ENCODE measurements around the gene MAP2K5.

DNA sequence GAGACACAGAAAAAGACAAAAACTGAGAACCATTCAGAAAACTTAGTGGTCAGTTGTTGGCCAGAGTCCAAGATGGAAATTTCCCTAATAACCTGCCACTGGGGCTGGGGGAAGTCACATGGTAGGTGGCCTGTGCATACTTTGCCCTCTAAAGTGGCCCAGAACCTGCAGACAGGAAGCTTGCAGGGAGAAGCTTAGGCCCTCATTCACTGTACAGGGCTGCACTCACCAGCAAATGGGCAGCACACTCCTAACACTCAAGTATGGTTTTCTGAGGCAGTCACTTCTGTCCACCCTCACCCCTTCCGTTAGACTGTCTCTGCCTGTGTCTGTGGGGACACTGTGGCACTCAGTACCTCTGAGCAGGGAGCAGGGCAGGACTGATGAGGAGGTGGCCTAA is 311.9 kb downstream of the MAP2K5 start:
- TF ChIP-seq, protein P1, sequence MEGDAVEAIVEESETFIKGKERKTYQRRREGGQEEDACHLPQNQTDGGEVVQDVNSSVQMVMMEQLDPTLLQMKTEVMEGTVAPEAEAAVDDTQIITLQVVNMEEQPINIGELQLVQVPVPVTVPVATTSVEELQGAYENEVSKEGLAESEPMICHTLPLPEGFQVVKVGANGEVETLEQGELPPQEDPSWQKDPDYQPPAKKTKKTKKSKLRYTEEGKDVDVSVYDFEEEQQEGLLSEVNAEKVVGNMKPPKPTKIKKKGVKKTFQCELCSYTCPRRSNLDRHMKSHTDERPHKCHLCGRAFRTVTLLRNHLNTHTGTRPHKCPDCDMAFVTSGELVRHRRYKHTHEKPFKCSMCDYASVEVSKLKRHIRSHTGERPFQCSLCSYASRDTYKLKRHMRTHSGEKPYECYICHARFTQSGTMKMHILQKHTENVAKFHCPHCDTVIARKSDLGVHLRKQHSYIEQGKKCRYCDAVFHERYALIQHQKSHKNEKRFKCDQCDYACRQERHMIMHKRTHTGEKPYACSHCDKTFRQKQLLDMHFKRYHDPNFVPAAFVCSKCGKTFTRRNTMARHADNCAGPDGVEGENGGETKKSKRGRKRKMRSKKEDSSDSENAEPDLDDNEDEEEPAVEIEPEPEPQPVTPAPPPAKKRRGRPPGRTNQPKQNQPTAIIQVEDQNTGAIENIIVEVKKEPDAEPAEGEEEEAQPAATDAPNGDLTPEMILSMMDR (IDR thresholded peaks at IDR 0.05 in 2 of 3, conservative IDR thresholded peaks at IDR 0.05 in 1 of 3; ENCODE audit: insufficient read depth in 2 of 3, low read depth in 1 of 3, low read length in 3 of 3) = no peak
- TF ChIP-seq POLR2AphosphoS5 (IDR thresholded peaks at IDR 0.05; ENCODE audit: control insufficient read depth, insufficient read depth, low read depth, low read length) = no peak
- no peak for TF ChIP-seq SMAD3 (CRISPR knock-in tag; conservative IDR thresholded peaks at IDR 0.05)
- no peak for TF ChIP-seq SMC3 (conservative IDR thresholded peaks at IDR 0.05; ENCODE audit: insufficient read depth, low read depth, low read length)
- TF ChIP-seq, protein P2, sequence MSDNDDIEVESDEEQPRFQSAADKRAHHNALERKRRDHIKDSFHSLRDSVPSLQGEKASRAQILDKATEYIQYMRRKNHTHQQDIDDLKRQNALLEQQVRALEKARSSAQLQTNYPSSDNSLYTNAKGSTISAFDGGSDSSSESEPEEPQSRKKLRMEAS (CRISPR knock-in tag; IDR thresholded peaks at IDR 0.05) = no peak
- TF ChIP-seq RBFOX2 (IDR thresholded peaks at IDR 0.05; ENCODE audit: low read depth, low read length) = no peak
- TF ChIP-seq ESRRA (IDR thresholded peaks at IDR 0.05; ENCODE audit: borderline replicate concordance, low read depth) = no peak
- TF ChIP-seq KLF1 (tag; IDR thresholded peaks at IDR 0.05) = no peak
- no peak for TF ChIP-seq ZNF76 (CRISPR knock-in tag; IDR thresholded peaks at IDR 0.05; ENCODE audit: borderline replicate concordance)
- no peak for TF ChIP-seq NUFIP1 (IDR thresholded peaks at IDR 0.05; ENCODE audit: partially characterized antibody)
- no peak for TF ChIP-seq DPF2 (IDR thresholded peaks at IDR 0.05)
- TF ChIP-seq NCOA2 (IDR thresholded peaks at IDR 0.05; ENCODE audit: partially characterized antibody in 2 of 2) = no peak
